A549 (cell line): ENCODE data around the gene TOGARAM2.

Experiments
- CTCF ChIP-seq: fragments of >200 bp; sonication (Bioruptor Twin); formaldehyde crosslinking; IDR thresholded peaks from 3 replicates; pipeline ENCODE4 v1.5.1; 2016
- ESRRA ChIP-seq: fragments of 150-350 bp; IDR thresholded peaks from 2 replicates; pipeline ENCODE4 v1.6.1; 2014; ENCODE audit warnings: mild to moderate bottlenecking, low read length, borderline replicate concordance
- HEYL ChIP-seq: fragments of 250-450 bp; sonication (Bioruptor Pico); IDR thresholded peaks from 2 replicates; pipeline ENCODE4 v1.8.0; 2021; ENCODE audit warnings: mild to moderate bottlenecking, moderate library complexity
- HOXA7 ChIP-seq: fragments of 250-450 bp; sonication (Bioruptor Pico); IDR thresholded peaks from 2 replicates; pipeline ENCODE4 v1.5.0; 2020; ENCODE audit warnings: mild to moderate bottlenecking, moderate library complexity
- MYC ChIP-seq: IDR thresholded peaks from 2 replicates; pipeline ENCODE4 v1.6.1; 2012; ENCODE audit warnings: mild to moderate bottlenecking, inconsistent platforms, low read length, improper control_type of control experiment, borderline replicate concordance
- POLR2A ChIP-seq: IDR thresholded peaks from 2 replicates; pipeline ENCODE4 v1.6.1; 2012; ENCODE audit warnings: mild to moderate bottlenecking, low read length
- POLR2AphosphoS2 ChIP-seq: conservative IDR thresholded peaks from 2 replicates; pipeline ENCODE4 v1.6.1; 2012; ENCODE audit warnings: low read length, improper control_type of control experiment, inconsistent platforms
- RARB ChIP-seq: fragments of 250-450 bp; sonication (Bioruptor Pico); IDR thresholded peaks from 2 replicates; pipeline ENCODE4 v1.8.0; 2021; ENCODE audit warnings: mild to moderate bottlenecking, moderate library complexity
- REST ChIP-seq: fragments of 200-600 bp; sonication (generic); IDR thresholded peaks from 2 replicates; pipeline ENCODE4 v1.6.1; 2016; ENCODE audit warnings: antibody characterized with exemption, mild to moderate bottlenecking, moderate library complexity
- SMC3 ChIP-seq: fragments of >200 bp; sonication (Bioruptor Twin); formaldehyde crosslinking; IDR thresholded peaks from 3 replicates; pipeline ENCODE4 v1.6.1; 2018; ENCODE audit warnings: inconsistent platforms
- ZSCAN20 ChIP-seq: fragments of 250-450 bp; sonication (Bioruptor Pico); IDR thresholded peaks from 2 replicates; pipeline ENCODE4 v1.8.0; 2022; ENCODE audit warnings: mild to moderate bottlenecking, moderate library complexity

GRCh38 chr2:28997237-28997846 lies 16.2 kb downstream of the TOGARAM2 start:
- TF ChIP-seq HEYL (CRISPR knock-in tag) (no peak), REST (no peak), CTCF (no peak), SMC3 (no peak), POLR2AphosphoS2 (no peak), ESRRA (no peak), ZSCAN20 (CRISPR knock-in tag) (no peak), POLR2A (no peak), RARB (CRISPR knock-in tag) (no peak), MYC (no peak), HOXA7 (CRISPR knock-in tag) (no peak)
